Activated CD4-positive, alpha-beta T cell treated with anti-CD3 and anti-CD28 coated beads, Interleukin-2, amount 50 U/mL, for 24 hours (primary cell): ENCODE results near the gene PURA.

Experiments used
- DNase-seq, 2 donors: peaks; one replicate each; pipeline ENCODE4 v3.0.0-alpha.2; 2020; ENCODE audit warnings: low read depth in 1 of 2, low spot score in 1 of 2

PURA gene

GRCh38 chr5:140159014-140159927 lies 45.4 kb downstream of the PURA start:
- DNase-seq = no peak

- no peak for DNase-seq
Observed at GRCh38 chr5:140162275-140162674, 48.4 kb downstream of the PURA start.

GRCh38 chr5:140162781-140163180 lies 48.9 kb downstream of the PURA start:
- no peak for DNase-seq

- DNase-seq = no peak
Observed at GRCh38 chr5:140165101-140165922, 51.4 kb downstream of the PURA start.

GRCh38 chr5:140165923-140166270 lies 52.0 kb downstream of the PURA start:
- DNase-seq = no peak

- DNase-seq = no peak
Observed at GRCh38 chr5:140166911-140167310, 53.0 kb downstream of the PURA start.

GRCh38 chr5:140168371-140168770 lies 54.5 kb downstream of the PURA start:
- no peak for DNase-seq

- no peak for DNase-seq
Observed at GRCh38 chr5:140169410-140169809, 55.5 kb downstream of the PURA start.

- no peak for DNase-seq
Observed at GRCh38 chr5:140172483-140172882, 58.6 kb downstream of the PURA start.

GRCh38 chr5:140174014-140174413 lies 60.1 kb downstream of the PURA start:
- no peak for DNase-seq

- DNase-seq = peak; percentile 88 to 92
Observed at GRCh38 chr5:140174465-140175366, 60.8 kb downstream of the PURA start, which contains the start of gene CYSTM1. CYSTM1 (plus strand) TSS chr5:140175188; CDS start chr5:140194466, 19,278 bp downstream.
